ENCODE data around the gene TNKS2.
A peak's percentile ranks its signal among the peaks of the same experiment; 100 is the strongest.
"Not testable (repeated sequence)": the region's sequence is repeated elsewhere in the genome, so short reads cannot be mapped to it uniquely, and the experiment has no call there.

Gene TNKS2

GRCh38 chr10:91797874-91798648, at the start of gene TNKS2:
Gene TNKS2 (plus strand): TSS chr10:91798426. CDS start chr10:91798691, 265 bp downstream.
- peak; percentile 87 to 92 for DNase-seq (ENCODE audit: low read depth in 2 of 2)

GRCh38 chr10:91749592-91749991, 48.6 kb upstream of the TNKS2 start:
- DNase-seq (ENCODE audit: low read depth in 2 of 2) = not testable (repeated sequence)

- no peak for DNase-seq (ENCODE audit: low read depth in 2 of 2)
Observed at GRCh38 chr10:91756286-91756685, 41.9 kb upstream of the TNKS2 start.

GRCh38 chr10:91758303-91759146, 39.7 kb upstream of the TNKS2 start:
- DNase-seq (ENCODE audit: low read depth in 2 of 2) = no peak

- DNase-seq (ENCODE audit: low read depth in 2 of 2) = no peak
Observed at GRCh38 chr10:91759581-91759986, 38.6 kb upstream of the TNKS2 start.

GRCh38 chr10:91761721-91762120, 36.5 kb upstream of the TNKS2 start:
- DNase-seq (ENCODE audit: low read depth in 2 of 2) = no peak

GRCh38 chr10:91762878-91763277, 35.3 kb upstream of the TNKS2 start:
- no peak for DNase-seq (ENCODE audit: low read depth in 2 of 2)

- no peak for DNase-seq (ENCODE audit: low read depth in 2 of 2)
Observed at GRCh38 chr10:91766676-91767075, 31.6 kb upstream of the TNKS2 start.

GRCh38 chr10:91768123-91768522, 30.1 kb upstream of the TNKS2 start:
- no peak for DNase-seq (ENCODE audit: low read depth in 2 of 2)

- no peak for DNase-seq (ENCODE audit: low read depth in 2 of 2)
Observed at GRCh38 chr10:91771907-91772306, 26.3 kb upstream of the TNKS2 start.

- DNase-seq (ENCODE audit: low read depth in 2 of 2) = no peak
Observed at GRCh38 chr10:91772461-91772860, 25.8 kb upstream of the TNKS2 start.

- DNase-seq (ENCODE audit: low read depth in 2 of 2) = no peak
Observed at GRCh38 chr10:91772869-91773268, 25.4 kb upstream of the TNKS2 start.

GRCh38 chr10:91774571-91774970, 23.7 kb upstream of the TNKS2 start:
- no peak for DNase-seq (ENCODE audit: low read depth in 2 of 2)

GRCh38 chr10:91775731-91776130, 22.5 kb upstream of the TNKS2 start:
- no peak for DNase-seq (ENCODE audit: low read depth in 2 of 2)

- DNase-seq (ENCODE audit: low read depth in 2 of 2) = no peak
Observed at GRCh38 chr10:91776266-91776665, 22.0 kb upstream of the TNKS2 start.

- no peak for DNase-seq (ENCODE audit: low read depth in 2 of 2)
Observed at GRCh38 chr10:91778485-91778884, 19.7 kb upstream of the TNKS2 start.

GRCh38 chr10:91779011-91779605, 19.1 kb upstream of the TNKS2 start:
- DNase-seq (ENCODE audit: low read depth in 2 of 2) = no peak

GRCh38 chr10:91782539-91782938, 15.7 kb upstream of the TNKS2 start:
- DNase-seq (ENCODE audit: low read depth in 2 of 2) = no peak

- DNase-seq (ENCODE audit: low read depth in 2 of 2) = no peak
Observed at GRCh38 chr10:91785830-91786229, 12.4 kb upstream of the TNKS2 start.

- no peak for DNase-seq (ENCODE audit: low read depth in 2 of 2)
Observed at GRCh38 chr10:91787258-91787657, 11.0 kb upstream of the TNKS2 start.

GRCh38 chr10:91787810-91788209, 10.4 kb upstream of the TNKS2 start:
- no peak for DNase-seq (ENCODE audit: low read depth in 2 of 2)

- no peak for DNase-seq (ENCODE audit: low read depth in 2 of 2)
Observed at GRCh38 chr10:91788527-91788926, 9.7 kb upstream of the TNKS2 start.
